Stimulated activated CD4-positive, alpha-beta T cell treated with anti-CD3 and anti-CD28 coated beads, TNF-alpha, amount 100 ng/mL, for 4 hours (primary cell): Measurements from ENCODE around the gene LRP1B.
"Not testable (repeated sequence)": the region's sequence is repeated elsewhere in the genome, so short reads cannot be mapped to it uniquely, and the experiment has no call there.

ENCODE experiments used
- DNase-seq, 3 experiments: peaks; one replicate each; pipeline ENCODE4 v3.0.0-alpha.2; 2020; ENCODE audit warnings: low read depth in 3 of 3

Gene LRP1B

DNA sequence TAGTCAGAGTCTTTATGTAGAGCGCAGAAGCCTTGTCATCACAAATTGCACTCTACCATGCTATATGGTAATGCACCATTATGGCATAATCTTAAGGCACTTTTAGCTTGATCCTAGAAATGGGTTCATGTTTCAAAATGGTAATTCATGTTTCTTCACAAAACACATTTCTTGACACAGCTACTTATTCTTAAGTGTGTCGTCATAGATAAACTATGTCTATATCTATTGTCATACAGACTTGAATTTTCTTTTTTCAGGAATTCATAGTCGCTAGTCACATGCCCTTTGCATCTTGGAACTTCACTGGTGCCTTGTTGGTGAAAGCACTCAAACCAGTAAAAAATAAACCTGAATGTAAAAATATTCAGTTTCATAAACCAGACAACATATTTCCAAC, 1578.2 kb downstream of the LRP1B start:
- no peak for DNase-seq

- no peak for DNase-seq
Measured at GRCh38 chr2:140551287-140551686, 1579.5 kb downstream of the LRP1B start.

DNA sequence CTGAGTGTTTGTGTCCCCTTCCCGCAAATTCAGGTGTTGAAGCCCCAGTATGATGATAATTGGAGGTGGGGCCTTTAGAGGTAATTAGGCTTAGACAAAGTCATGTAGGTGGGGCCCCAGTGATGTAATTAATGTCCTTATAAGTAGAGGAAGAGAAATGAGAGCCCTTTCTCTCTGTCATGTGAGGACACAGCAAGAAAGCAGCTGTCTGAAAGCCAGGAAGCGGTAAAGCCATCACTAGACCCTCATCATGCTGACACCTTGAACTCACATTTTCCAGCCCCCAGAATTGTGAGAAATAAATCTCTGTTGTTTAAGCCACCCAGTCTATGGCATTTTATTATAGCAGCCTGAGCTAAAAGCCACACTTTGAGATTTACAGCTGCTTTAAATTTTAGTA, 1580.0 kb downstream of the LRP1B start:
- DNase-seq: no peak

DNA sequence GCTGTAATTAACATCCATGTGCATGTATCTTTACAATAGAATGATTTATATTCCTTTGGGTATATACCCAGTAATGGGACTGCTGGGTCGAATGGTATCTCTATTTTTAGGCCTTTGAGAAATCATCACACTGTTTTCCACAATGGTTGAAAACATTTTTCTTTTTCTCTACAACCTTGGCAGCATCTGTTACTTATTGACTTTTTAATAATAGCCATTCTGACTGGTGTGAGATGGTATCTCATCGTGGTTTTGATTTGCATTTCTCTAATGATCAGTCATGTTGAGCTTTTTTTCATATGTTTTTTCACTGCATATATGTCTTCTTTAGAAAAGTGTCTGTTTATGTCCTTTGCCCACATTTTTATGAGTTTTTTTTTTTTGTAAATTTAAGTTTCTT, 1586.0 kb downstream of the LRP1B start:
- DNase-seq: not testable (repeated sequence)

DNA sequence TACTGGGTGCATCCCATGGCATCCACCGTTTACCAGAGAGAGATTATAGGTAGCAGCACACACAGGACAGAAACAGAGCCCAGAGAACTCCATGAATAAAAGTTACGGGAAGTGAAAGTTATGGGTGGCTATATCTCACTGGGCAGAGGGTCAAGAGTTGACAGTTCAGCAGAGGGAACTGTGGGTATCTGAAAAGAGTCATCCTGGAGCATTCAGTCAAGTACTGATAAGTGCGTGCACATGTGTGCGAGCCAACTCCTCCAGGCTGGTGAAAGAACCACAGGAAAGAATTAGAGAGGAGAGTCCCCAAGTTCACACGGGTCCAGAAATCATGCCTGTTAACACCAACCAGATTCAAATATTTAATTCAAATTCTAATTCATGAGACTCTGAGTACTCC, 1588.2 kb downstream of the LRP1B start:
- no peak for DNase-seq

DNA sequence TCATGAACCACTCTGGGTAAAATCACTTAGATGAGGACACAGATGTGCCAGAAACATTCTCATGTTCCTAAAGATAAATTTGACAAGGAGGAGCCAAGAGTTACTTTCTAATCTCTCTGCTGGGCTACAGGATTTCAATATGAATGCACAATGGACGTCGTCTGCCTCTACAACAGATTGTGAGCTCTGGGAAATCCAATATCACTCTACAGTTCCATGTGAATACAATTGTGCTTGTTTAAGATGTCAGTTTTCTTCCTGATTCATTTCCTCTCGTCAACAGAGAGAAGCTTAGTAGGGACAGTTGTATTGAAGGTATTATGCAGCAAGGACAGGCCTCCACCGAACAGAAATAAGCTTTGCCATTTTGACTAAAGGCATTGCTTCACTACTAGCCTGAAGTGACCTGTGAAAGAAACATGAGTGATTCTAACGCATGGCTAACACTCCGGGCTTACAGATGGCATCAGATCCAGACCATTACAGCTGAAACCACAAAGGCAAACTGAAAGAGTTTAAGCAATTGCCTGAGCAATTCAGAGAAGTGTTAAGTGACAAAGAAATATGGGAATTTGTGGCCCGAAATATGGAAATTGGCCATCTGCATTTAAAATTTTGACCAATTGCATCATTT, 1591.5 kb downstream of the LRP1B start:
- no peak for DNase-seq

DNA sequence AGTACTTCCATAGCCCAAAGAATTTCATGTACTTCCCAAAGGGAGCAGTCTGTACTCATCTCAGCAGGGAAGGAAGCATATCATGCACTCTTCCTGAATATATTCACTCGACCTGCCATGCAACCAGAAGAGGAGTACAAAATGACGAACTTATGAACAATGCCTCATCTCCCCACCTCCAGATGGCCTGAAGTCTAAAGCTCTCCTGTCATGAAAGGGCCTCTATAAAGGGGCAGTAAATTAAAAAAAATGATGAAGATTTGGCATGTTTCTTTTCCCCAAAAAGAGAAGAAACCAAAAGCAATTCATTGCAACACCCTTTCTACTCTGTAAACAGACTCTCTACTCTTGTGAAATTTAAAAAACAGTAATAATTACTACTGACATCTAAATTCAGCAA, 1601.1 kb downstream of the LRP1B start:
- no peak for DNase-seq

DNA sequence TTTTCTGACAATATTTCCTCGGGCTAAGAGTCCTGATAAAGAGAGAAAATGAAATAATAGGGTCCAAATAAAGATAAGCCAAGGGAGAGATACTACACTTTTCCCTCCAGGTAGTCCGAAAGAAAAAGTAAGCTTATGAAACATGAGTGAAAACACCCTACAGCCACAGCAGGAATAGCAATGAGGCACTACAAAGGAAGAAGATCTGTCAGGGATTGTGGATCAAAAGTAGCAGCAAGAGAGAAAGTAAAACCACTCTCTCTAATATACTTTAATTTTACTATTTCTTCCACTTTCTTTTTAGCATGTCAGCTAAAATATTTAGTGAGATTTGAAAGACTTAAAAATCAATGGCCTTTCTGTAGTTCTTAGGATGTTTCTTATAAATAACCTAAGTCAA, 1601.8 kb downstream of the LRP1B start:
- DNase-seq: no peak

DNA sequence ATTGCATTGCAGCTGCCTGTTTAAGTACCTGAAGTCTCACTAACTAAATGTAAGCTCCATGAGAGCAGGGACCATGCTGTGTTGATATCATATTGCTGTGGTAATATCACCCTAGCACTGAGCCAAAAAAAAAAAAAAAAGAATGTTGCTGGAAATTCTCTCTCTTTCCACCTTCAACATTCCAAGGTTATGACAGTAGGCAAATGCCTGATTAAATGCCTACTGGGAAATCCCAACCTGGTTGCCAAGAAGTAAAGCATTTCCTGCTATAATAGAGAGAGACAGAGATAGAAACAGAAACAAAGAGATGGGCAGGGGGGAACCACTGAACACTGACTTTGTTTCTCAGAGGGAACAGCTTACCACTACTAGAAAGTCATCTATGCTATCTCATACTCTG, 1604.2 kb downstream of the LRP1B start:
- no peak for DNase-seq

- no peak for DNase-seq
Measured at GRCh38 chr2:140512106-140512505, 1618.7 kb downstream of the LRP1B start.

- no peak for DNase-seq
Measured at GRCh38 chr2:140509765-140510164, 1621.1 kb downstream of the LRP1B start.

DNA sequence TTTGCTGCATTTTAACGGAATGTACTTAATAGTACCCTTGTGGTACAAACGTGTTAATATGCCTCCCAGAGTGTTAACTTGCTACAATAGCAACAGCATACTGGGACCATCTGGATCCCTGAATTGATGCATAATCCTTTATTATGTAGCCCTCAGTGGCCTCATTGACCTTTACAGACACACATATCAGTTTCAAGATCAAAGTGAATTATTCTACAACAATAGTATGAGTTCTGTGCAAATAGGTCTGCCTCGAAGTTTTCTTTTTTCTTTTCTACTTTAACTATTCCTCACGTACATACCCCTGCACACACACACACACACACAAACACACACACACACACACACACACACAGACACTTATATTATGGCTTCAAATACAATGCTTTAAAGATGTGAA, 1622.1 kb downstream of the LRP1B start:
- DNase-seq: no peak

DNA sequence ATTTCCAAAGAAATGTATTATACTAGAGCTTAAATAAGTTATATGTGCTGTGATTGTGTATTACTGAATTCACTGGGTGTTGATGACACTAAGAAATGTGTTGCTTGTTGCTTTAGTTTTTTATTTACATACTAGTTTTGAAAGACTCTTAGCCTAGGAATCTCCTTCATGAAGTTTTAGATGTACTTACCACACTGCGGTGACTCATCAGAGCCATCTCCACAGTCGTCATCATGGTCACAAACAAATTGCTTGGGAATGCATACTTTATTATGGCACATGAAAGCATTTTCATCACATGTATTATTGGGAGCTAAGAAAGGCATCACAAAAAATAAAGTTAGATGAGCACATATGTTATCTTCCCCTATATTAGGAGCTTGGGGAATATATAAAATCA, 1624.2 kb downstream of the LRP1B start:
- no peak for DNase-seq

- DNase-seq: no peak
Measured at GRCh38 chr2:140504601-140505000, 1626.2 kb downstream of the LRP1B start.

- no peak for DNase-seq
Measured at GRCh38 chr2:140502951-140503630, 1627.7 kb downstream of the LRP1B start.

DNA sequence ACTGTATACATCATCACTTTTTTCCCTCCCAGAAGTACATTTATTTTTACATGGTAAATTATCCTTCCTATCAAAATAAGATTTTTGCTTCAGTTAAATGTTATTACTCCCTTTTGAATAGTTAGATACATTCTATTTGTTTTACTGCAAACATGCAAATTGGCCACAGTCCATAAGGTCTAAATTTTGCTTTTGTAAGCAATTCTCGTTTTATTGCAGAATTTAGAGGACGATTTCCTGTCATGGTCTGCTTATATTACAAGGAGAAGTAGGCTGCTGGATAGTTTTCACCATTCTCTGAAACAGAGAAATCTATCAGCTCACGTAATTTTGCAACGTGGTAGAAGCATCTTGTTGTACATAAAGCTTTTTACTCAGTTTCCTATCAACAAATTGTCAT, 1632.5 kb downstream of the LRP1B start:
- no peak for DNase-seq

DNA sequence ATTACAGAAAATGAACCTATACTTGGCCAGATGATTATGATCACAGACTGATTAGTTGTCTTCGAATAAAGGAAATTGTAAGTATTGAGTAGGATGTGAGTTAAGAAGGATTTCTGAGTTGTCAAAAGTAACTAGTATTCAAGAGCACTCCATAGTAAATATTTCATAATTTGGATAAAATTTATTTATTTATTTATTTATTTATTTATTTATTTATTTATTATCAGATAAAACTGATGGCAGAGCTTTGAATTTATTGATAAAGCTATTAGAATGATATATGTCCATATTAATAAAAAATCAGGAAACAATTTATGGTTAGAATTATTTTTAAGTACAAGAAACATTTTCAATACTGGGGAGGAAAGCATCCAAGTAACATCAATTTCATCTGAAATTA, 1634.1 kb downstream of the LRP1B start:
- no peak for DNase-seq

DNA sequence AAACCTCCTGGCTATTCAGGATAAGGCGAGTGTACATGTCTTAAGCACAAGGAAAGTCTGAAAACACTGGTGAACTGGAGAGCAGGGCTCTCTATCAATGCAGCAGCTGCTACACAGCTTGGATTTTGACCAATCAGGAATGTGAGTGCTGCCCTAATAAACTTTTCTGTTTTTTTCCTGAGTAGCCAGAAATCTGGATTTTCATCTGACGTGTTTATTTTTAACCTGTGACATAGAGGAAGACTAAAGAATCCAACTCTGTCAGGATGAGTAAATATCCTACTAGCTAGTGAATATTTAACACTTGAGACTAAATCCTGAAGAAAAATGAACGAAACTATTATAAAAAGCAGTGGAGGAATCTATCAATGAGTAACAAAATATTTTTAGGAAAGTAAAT, 1638.9 kb downstream of the LRP1B start:
- DNase-seq: no peak

DNA sequence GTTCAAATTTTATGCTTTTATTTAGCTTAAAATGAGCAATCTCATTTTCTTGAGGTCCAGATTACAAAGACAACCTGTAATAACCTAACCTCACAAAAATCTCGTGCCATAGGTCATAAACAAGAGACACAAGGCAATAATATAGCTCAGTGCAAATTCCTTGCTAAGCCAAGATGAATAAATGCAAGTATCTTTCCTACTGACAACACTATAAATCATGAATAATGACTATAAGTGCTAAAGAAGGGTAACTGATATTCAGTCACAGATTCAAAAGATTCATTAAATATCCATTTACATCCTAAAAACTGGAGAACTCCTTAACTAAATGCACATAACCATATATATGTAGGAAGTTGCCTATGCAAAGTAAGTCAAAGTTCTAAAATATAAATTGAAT, 1641.6 kb downstream of the LRP1B start:
- DNase-seq: no peak

- DNase-seq: no peak
Measured at GRCh38 chr2:140481136-140481535, 1649.7 kb downstream of the LRP1B start.

DNA sequence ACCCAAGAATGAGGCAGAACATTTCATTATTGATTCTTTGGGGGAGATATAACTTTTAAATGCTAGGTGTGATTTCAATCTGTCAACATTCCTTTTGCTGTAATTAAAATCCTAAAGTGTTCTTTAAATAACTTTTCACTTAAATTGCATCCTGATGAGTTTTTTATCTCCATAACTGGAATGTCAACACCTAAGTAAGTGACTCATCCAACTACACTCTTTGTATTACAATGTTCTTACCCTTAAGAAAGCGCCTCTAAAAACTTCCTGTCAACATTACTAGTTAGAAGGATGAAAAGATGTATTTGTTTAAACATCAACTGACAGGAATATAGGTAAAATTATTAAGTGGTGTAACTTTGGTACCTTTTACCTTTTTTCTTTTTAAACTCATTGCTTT, 1657.0 kb downstream of the LRP1B start:
- DNase-seq: no peak

DNA sequence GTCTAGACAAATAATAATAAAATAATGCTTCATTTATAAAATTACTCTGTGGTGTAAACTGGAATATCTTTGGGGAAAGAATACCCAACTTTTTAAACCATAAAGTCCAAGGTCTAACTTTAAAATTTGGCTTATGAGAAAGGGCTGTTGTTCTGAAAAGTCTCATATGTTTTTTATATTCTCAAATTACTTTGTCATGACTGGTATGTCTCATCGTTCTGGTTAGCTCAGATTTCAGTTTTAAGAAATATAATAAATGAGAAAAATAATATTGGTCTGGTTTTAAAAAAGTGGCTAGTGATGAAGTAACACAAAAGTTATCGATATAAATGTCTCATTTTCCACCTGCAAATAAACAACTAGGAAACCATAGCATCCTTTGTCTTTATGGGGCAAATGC, 1658.1 kb downstream of the LRP1B start:
- DNase-seq: no peak

DNA sequence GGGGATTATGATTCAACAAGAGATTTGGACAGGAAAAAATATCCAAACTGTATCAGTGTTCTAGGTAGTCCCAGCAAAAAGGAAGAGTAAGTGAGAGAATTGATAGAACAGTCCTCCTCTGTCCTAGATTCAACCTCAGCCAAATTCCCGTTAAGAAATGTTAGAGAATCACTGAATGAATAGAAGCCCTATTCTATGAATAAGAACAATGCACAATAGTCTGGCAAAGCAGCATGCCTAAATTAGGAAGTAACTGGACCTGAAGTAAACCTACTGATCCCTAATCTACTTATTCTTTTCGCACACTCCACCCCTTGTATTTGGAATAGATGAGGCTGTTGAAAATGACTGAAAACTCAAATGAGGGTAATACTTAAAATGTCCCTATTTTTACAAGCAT, 1665.5 kb downstream of the LRP1B start:
- no peak for DNase-seq

DNA sequence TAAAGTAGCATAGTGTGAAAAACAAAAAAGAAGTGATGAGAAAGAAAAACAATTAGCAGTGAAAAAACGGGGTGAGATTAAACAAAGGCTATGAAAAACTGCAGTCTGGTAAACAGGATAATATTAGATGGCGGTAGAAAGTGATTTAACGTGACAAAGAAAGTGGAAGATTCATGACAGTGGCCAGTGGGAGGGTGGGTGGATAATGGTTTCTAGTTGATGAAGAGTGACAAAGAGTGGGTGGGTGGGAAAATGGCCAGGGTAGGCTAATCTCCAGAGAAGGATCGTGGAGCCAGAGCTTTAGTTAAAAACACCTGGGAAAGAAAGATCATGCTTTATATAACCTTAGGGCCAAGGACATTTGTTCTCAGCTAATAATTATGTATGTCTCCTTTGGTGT, 1667.8 kb downstream of the LRP1B start:
- no peak for DNase-seq
